Gastroesophageal sphincter (tissue), 4 donors: ENCODE results near the gene ANKRD13B. TPM values are rescaled to one million over a fixed set of nuclear protein-coding genes. Genes with fewer than 3 reads are reported as not detected.

ENCODE experiments used
- ATAC-seq: fragments of 150-250 bp; one replicate; pipeline ENCODE4 v1.9.1; 2016; ENCODE audit warnings: mild to moderate bottlenecking, moderate library complexity
- H3K27ac ChIP-seq, 4 donors: fragments of 200-600 bp; sonication (generic) in 3 of 4; 1 replicate in 3 of 4; 2 replicates in 1 of 4; pipeline ENCODE4 v1.5.1; 2016 to 2019
- H3K27me3 ChIP-seq: fragments of 200-600 bp; sonication (generic); one replicate; pipeline ENCODE4 v1.5.1; 2019
- H3K36me3 ChIP-seq, 2 donors: fragments of 200-600 bp; sonication (generic); one replicate each; pipeline ENCODE4 v1.5.1; 2019; ENCODE audit warnings: control low read depth in 1 of 2
- H3K4me1 ChIP-seq, 3 donors: fragments of 200-600 bp; sonication (generic); 1 replicate in 2 of 3; 2 replicates in 1 of 3; pipeline ENCODE4 v1.5.1; 2016 to 2019; ENCODE audit warnings: control low read depth in 2 of 3
- H3K4me3 ChIP-seq, 2 donors: fragments of 200-600 bp; sonication (generic); one replicate each; pipeline ENCODE4 v1.5.1; 2019; ENCODE audit warnings: mild to moderate bottlenecking in 1 of 2, moderate library complexity in 1 of 2
- H3K9me3 ChIP-seq, 3 donors: fragments of 200-600 bp; sonication (generic); one replicate each; pipeline ENCODE4 v1.5.1; 2017 to 2019; ENCODE audit warnings: control low read depth in 2 of 3
- EP300 ChIP-seq: sonication (generic); formaldehyde crosslinking; IDR thresholded peaks from one replicate; pipeline ENCODE4 v1.6.1; 2017; ENCODE audit warnings: antibody characterized with exemption, mild to moderate bottlenecking
- POLR2A ChIP-seq, 2 donors: fragments of 450-650 bp; IDR thresholded peaks; one replicate each; pipeline ENCODE4 v1.6.1; 2017; ENCODE audit warnings: antibody characterized with exemption in 2 of 2, mild to moderate bottlenecking in 2 of 2, moderate library complexity in 1 of 2
- POLR2AphosphoS5 ChIP-seq: sonication (generic); formaldehyde crosslinking; IDR thresholded peaks from one replicate; pipeline ENCODE4 v1.6.1; 2017; ENCODE audit warnings: antibody characterized with exemption
- WGBS, 2 donors: methylation state at CpG; one replicate each; pipeline ENCODE4 v1.1.5; 2018; ENCODE audit warnings: low coverage in 1 of 2; 5-methylcytosine and 5-hydroxymethylcytosine counted together
- small RNA-seq, 4 donors: library from RNA; depleted of rRNA; stranded (forward); fragments of <200 nt; gene quantifications; one replicate each; pipeline ENCODE3, GENCODE V24; 2016
- total RNA-seq, 4 donors: library from RNA; depleted of rRNA; stranded (reverse); fragments of >200 nt; gene quantifications; one replicate each; pipeline ENCODE4 v1.1.0, GENCODE V29; 2016
- TF ChIP-seq, protein P1 (sequence below), 4 experiments: fragments of 200-600 bp in 2 of 4; fragments of 450-650 bp in 2 of 4; sonication (generic) in 1 of 4; IDR thresholded peaks; one replicate each; pipeline ENCODE4 v1.5.1; 2017 to 2019; ENCODE audit warnings: antibody characterized with exemption in 4 of 4, mild to moderate bottlenecking in 2 of 4, moderate library complexity in 2 of 4

The ANKRD13B gene
- total RNA-seq, 4 donors from 2014 or later: 4.4 to 22.8 (median 10.0) TPM

DNA sequence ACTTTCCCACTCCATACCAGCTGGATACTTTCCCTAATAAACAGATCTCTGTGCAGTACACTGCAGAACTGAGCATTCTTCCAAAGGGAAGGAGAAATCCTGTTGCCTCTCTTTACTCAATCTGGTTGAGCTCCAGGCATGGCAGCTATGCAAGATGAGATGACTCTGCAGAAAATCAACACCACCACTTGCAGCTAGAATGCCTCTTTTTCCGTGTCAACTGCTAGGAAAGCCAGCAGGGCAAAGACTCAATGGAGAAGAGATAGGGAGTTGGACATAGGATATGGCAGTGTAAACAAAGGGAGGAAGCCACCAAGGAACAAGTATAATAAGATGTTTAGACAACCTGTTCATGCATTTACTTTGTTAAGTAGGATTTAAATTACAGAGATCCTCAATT, 70.2 kb downstream of the ANKRD13B start:
- 43 to 56% methylated on average over 1 of the region's 1 CpG for WGBS, 2 donors
- TF ChIP-seq, protein P1, sequence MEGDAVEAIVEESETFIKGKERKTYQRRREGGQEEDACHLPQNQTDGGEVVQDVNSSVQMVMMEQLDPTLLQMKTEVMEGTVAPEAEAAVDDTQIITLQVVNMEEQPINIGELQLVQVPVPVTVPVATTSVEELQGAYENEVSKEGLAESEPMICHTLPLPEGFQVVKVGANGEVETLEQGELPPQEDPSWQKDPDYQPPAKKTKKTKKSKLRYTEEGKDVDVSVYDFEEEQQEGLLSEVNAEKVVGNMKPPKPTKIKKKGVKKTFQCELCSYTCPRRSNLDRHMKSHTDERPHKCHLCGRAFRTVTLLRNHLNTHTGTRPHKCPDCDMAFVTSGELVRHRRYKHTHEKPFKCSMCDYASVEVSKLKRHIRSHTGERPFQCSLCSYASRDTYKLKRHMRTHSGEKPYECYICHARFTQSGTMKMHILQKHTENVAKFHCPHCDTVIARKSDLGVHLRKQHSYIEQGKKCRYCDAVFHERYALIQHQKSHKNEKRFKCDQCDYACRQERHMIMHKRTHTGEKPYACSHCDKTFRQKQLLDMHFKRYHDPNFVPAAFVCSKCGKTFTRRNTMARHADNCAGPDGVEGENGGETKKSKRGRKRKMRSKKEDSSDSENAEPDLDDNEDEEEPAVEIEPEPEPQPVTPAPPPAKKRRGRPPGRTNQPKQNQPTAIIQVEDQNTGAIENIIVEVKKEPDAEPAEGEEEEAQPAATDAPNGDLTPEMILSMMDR (IDR thresholded peaks at IDR 0.05): no peak
- TF ChIP-seq POLR2AphosphoS5 (no peak), POLR2A (IDR thresholded peaks at IDR 0.05) (no peak), EP300 (no peak)
- Histone ChIP-seq H3K27me3 (no peaks in the 10 kb centered on the region), H3K36me3 (peaks cover 0 to 69% of the 10 kb centered on the region in 2 donors), H3K4me1 (peaks cover 0 to 6% (median 5%) of the 10 kb centered on the region in 3 donors), H3K27ac (no peak overlapping the region), H3K4me3 (no peak overlapping the region), H3K9me3 (no peaks in the 10 kb centered on the region)
- ATAC-seq: no peak

Small RNAs within 50 kb of the gene (small RNA-seq; reads per million reads assigned to genes)
- gene RNU6-920P: 0 to 0.12 (median 0) reads per million in 4 donors

Other genes with a start within 250 kb of the ANKRD13B start
- 10 to 100 TPM; 57.9 to 72.2 (median 65.1) TPM for gene TAOK1, start 202.8 kb upstream of the ANKRD13B start, total RNA-seq
- 10 to 100 TPM in 3 of 4 donors, 1 to 10 TPM in 1; 5.4 to 12.6 (median 11.1) TPM for gene ABHD15, start 26.1 kb upstream of the ANKRD13B start, total RNA-seq
- gene TP53I13, start 24.4 kb upstream of the ANKRD13B start, total RNA-seq: 10 to 100 TPM; 41.5 to 57.3 (median 52.1) TPM
- gene GIT1, start 3.5 kb upstream of the ANKRD13B start, total RNA-seq: 10 to 100 TPM; 30.4 to 47.8 (median 35.8) TPM
- gene CORO6, start 29.8 kb downstream of the ANKRD13B start, total RNA-seq: 100 to 1,000 TPM in 1 of 4 donors, 10 to 100 TPM in 3; 18.1 to 138 (median 39.4) TPM